Activated naive CD4-positive, alpha-beta T cell treated with anti-CD3 and anti-CD28 coated beads for 36 hours (primary cell): ENCODE data around the gene OR1S1. TPM values are rescaled to one million over a fixed set of nuclear protein-coding genes. Genes with fewer than 3 reads are reported as not detected.
"Not testable (repeated sequence)": the region's sequence is repeated elsewhere in the genome, so short reads cannot be mapped to it uniquely, and the experiment has no call there.

ENCODE experiments used
- CTCF ChIA-PET: fragments of 350-600 bp; sonication (Branson Sonifier 250); formaldehyde crosslinking; loops from one replicate; lab custom pipeline; 2021; ENCODE audit warnings: antibody characterized with exemption; lab: Charles Lee
- DNase-seq: peaks from one replicate; pipeline ENCODE4 v3.0.0-alpha.2; 2020
- H3K27ac Mint-ChIP-seq: one replicate; pipeline ENCODE4 v1.8.0; 2021; ENCODE audit warnings: mild to moderate bottlenecking, mixed read lengths
- H3K27me3 Mint-ChIP-seq: one replicate; pipeline ENCODE4 v1.8.0; 2021; ENCODE audit warnings: low read depth, mixed read lengths
- H3K36me3 Mint-ChIP-seq: one replicate; pipeline ENCODE4 v1.8.0; 2021; ENCODE audit warnings: low read depth, mixed read lengths
- H3K4me1 Mint-ChIP-seq: one replicate; pipeline ENCODE4 v1.8.0; 2021; ENCODE audit warnings: low read depth, mixed read lengths
- H3K4me3 Mint-ChIP-seq: one replicate; pipeline ENCODE4 v1.8.0; 2021; ENCODE audit warnings: mild to moderate bottlenecking, moderate library complexity, mixed read lengths
- H3K9me3 Mint-ChIP-seq: one replicate; pipeline ENCODE4 v1.8.0; 2021; ENCODE audit warnings: mixed read lengths
- intact Hi-C: fragments of 100-400 bp; cut with micrococcal nuclease; formaldehyde crosslinking; loops from one replicate; pipeline ENCODE4 v1.15.1; 2023
- total RNA-seq, 2 experiments: library from RNA; stranded (reverse); gene quantifications; one replicate each; pipeline ENCODE4 v1.2.3, GENCODE V29; 2021

OR1S1 gene
- not detected for total RNA-seq

DNA sequence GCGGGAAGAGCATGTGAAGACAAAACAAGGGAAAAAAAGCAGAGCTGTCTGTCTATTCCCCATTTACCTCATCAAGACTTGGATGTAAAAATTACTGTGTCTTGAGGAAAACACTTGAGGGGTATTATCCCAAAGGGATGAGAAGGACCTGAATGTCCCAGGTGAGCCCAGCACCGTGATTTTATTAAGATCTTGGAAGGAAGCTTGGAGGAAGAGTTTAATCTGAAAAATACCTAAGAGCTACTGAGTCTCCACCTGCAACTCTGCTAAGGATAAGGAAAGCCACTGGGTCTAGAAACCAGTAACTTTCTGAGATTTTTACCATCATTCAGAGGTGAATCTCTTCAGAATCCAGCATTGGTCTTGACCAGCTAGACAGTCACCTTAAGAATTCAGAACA is at the start of gene OR1S1:
Gene OR1S1 (plus strand): TSS at position 301 of the 400 bp plus-strand sequence.
- H3K4me1 Mint-ChIP-seq, H3K9me3 Mint-ChIP-seq, intact Hi-C loops, CTCF ChIA-PET, H3K27ac Mint-ChIP-seq, DNase-seq, H3K4me3 Mint-ChIP-seq, H3K36me3 Mint-ChIP-seq: not testable (repeated sequence)
- H3K27me3 Mint-ChIP-seq: peaks cover 19% of the 10 kb centered on the region

DNA sequence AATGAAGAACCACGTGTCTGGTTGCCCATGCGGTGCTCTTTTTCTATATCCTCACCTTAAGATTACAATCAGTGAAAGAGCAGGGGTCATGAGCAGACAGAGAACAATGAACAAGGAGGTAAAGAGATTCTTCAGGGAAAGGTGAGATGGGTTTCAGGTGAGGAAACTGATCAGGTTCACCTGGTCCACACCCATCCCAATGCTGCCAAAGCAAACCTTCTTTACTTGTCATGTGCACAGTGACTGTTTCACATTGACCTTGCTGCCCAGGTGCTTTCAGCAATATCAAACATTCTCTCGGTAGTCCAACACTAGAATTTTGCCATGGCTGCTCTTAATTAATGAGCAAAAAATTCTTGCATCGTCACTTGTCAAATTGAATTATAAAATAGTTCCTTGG is 48.1 kb upstream of the OR1S1 start:
- peaks cover 3% of the 10 kb centered on the region for H3K27me3 Mint-ChIP-seq
- intact Hi-C loops: no loop called here
- no peaks in the 10 kb centered on the region for H3K36me3 Mint-ChIP-seq
- H3K27ac Mint-ChIP-seq: no peak overlapping the region
- CTCF ChIA-PET: no interaction called here
- H3K4me1 Mint-ChIP-seq: no peaks in the 10 kb centered on the region
- H3K9me3 Mint-ChIP-seq: peaks cover 1% of the 10 kb centered on the region
- H3K4me3 Mint-ChIP-seq: no peak overlapping the region
- DNase-seq: no peak

DNA sequence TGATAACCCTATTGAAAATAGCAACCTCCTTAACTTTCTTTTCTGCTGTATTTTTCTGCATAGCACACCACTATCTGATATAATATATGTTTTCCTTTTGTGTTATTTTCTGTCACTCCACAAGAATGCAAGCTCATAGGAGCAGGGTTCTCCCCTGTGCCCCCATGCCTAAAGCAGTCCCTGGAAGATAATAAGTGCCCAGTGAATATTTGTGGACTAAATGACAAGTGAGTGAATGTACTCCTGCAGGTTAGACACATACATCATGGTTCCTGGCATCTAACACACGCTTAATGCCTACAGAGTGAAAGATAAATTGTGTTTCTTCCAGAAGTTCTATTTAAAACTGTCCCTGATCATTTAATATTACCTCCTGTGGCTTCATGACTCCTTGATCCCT is 47.5 kb upstream of the OR1S1 start:
- intact Hi-C loops: no loop called here
- no peak overlapping the region for H3K4me3 Mint-ChIP-seq
- no peak for DNase-seq
- CTCF ChIA-PET: interaction anchor here (0.6 kb wide), 1 partner anchor 529 kb away, joined by 4 read pairs; no protein-coding TSS in a partner anchor
- no peaks in the 10 kb centered on the region for H3K36me3 Mint-ChIP-seq
- no peak overlapping the region for H3K27ac Mint-ChIP-seq
- peaks cover 2% of the 10 kb centered on the region for H3K27me3 Mint-ChIP-seq
- no peaks in the 10 kb centered on the region for H3K9me3 Mint-ChIP-seq
- no peaks in the 10 kb centered on the region for H3K4me1 Mint-ChIP-seq

- intact Hi-C loops: no loop called here
- no peak overlapping the region for H3K4me3 Mint-ChIP-seq
- H3K4me1 Mint-ChIP-seq: no peaks in the 10 kb centered on the region
- no peak overlapping the region for H3K27ac Mint-ChIP-seq
- no peak for DNase-seq
- H3K9me3 Mint-ChIP-seq: no peaks in the 10 kb centered on the region
- H3K27me3 Mint-ChIP-seq: peaks cover 5% of the 10 kb centered on the region
- CTCF ChIA-PET: interaction anchor here (0.6 kb wide), 1 partner anchor 530 kb away, joined by 4 read pairs; no protein-coding TSS in a partner anchor
- H3K36me3 Mint-ChIP-seq: no peaks in the 10 kb centered on the region
These were observed 46.9 kb upstream of the OR1S1 start for GRCh38 chr11:58165504-58166106.

DNA sequence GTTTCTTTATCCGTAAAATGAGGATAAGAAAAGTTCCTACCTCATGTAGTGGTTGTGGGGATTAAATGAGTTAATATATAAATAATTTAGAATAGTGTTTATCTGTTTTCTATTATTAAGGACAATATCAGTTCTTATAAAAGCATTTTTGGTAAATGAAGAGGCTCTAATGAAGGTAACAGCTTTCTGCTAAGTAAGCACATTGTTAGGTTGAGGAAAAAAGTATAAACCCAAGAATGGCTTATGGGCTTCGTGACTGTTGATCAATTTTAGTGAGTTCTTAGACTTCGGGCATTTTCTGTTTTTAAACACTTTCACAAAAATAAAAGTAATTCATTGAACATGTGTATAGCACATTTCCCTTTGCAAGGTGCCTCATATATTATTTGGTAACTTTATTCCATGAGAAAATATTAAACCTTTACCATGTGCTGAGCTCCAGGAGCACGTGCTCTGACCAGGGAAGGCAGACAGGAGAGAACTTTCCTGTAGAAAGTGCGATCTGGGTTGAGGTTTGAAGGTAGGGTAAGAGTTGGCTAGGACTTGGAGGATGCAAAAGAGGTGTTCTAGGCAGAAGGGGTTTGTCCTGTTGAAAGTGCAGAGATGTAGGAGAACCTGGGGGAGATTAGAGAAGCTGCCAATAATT is 35.0 kb upstream of the OR1S1 start:
- Mint-ChIP-seq H3K9me3 (no peaks in the 10 kb centered on the region), H3K4me1 (no peaks in the 10 kb centered on the region), H3K36me3 (no peaks in the 10 kb centered on the region), H3K4me3 (no peak overlapping the region), H3K27ac (no peak overlapping the region), H3K27me3 (peaks cover 27% of the 10 kb centered on the region)
- CTCF ChIA-PET: interaction anchor here (0.6 to 1.2 kb wide), 2 partner anchors 40 to 109 kb away, joined by 3 to 5 read pairs; no protein-coding TSS in a partner anchor
- intact Hi-C loops: no loop called here
- no peak for DNase-seq

- Mint-ChIP-seq H3K9me3 (no peaks in the 10 kb centered on the region), H3K36me3 (no peaks in the 10 kb centered on the region), H3K4me3 (no peak overlapping the region), H3K4me1 (no peaks in the 10 kb centered on the region), H3K27ac (no peak overlapping the region), H3K27me3 (peaks cover 27% of the 10 kb centered on the region)
- DNase-seq: no peak
- CTCF ChIA-PET: interaction anchor here (1.2 kb wide), 1 partner anchor 108 kb away, joined by 5 read pairs; no protein-coding TSS in a partner anchor
- intact Hi-C loops: no loop called here
These were observed 34.1 kb upstream of the OR1S1 start for GRCh38 chr11:58178444-58178843.

DNA sequence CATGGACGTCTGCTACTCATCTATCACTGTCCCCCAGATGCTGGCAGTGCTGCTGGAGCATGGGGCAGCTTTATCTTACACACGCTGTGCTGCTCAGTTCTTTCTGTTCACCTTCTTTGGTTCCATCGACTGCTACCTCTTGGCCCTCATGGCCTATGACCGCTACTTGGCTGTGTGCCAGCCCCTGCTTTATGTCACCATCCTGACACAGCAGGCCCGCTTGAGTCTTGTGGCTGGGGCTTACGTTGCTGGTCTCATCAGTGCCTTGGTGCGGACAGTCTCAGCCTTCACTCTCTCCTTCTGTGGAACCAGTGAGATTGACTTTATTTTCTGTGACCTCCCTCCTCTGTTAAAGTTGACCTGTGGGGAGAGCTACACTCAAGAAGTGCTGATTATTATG is 32.9 kb upstream of the OR1S1 start:
- CTCF ChIA-PET: no interaction called here
- peaks cover 19% of the 10 kb centered on the region for H3K27me3 Mint-ChIP-seq
- H3K27ac Mint-ChIP-seq: no peak overlapping the region
- H3K4me3 Mint-ChIP-seq: no peak overlapping the region
- no peaks in the 10 kb centered on the region for H3K4me1 Mint-ChIP-seq
- H3K36me3 Mint-ChIP-seq: no peaks in the 10 kb centered on the region
- DNase-seq: no peak
- intact Hi-C loops: no loop called here
- no peaks in the 10 kb centered on the region for H3K9me3 Mint-ChIP-seq

GRCh38 chr11:58186938-58187337 is 25.6 kb upstream of the OR1S1 start:
- Mint-ChIP-seq H3K4me1 (no peaks in the 10 kb centered on the region), H3K27me3 (peaks cover 2% of the 10 kb centered on the region), H3K4me3 (no peak overlapping the region), H3K27ac (no peak overlapping the region), H3K9me3 (no peaks in the 10 kb centered on the region), H3K36me3 (no peaks in the 10 kb centered on the region)
- intact Hi-C loops: no loop called here
- CTCF ChIA-PET: no interaction called here
- DNase-seq: no peak

GRCh38 chr11:58188770-58189169 is 23.8 kb upstream of the OR1S1 start, which contains the start of gene OR9Q2:
Gene OR9Q2, plus strand, starts transcription at chr11:58189070. Its CDS starts 1,421 bp downstream, at chr11:58190491.
- H3K27me3 Mint-ChIP-seq: peaks cover 2% of the 10 kb centered on the region
- no peaks in the 10 kb centered on the region for H3K36me3 Mint-ChIP-seq
- no peak for DNase-seq
- H3K9me3 Mint-ChIP-seq: no peaks in the 10 kb centered on the region
- intact Hi-C loops: no loop called here
- H3K4me3 Mint-ChIP-seq: no peak within 1 kb of the TSS
- H3K4me1 Mint-ChIP-seq: no peaks in the 10 kb centered on the region
- CTCF ChIA-PET: no interaction called here
- H3K27ac Mint-ChIP-seq: no peak within 1 kb of the TSS

DNA sequence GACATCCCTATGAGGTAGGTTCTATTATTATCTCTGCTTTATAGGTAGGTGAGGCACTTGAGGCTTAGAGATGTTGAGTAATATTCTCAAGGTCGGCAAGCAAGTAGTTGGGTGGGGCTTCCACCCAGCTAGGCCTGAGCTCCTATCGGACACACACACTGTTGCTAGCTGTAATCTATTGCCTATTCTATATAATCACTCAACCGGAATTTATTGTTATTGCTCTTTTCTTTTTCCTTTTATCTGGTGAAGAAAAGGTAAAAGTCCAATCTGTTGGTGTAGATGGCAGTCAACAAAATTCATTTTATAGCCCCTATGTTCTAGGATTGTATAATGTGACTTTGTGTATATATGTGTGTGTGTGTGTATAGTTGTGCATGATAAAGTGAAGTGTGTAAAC is 20.3 kb upstream of the OR1S1 start:
- CTCF ChIA-PET: no interaction called here
- H3K27ac Mint-ChIP-seq: no peak overlapping the region
- no peaks in the 10 kb centered on the region for H3K4me1 Mint-ChIP-seq
- no peak for DNase-seq
- peaks cover 5% of the 10 kb centered on the region for H3K27me3 Mint-ChIP-seq
- H3K9me3 Mint-ChIP-seq: peaks cover 3% of the 10 kb centered on the region
- no peak overlapping the region for H3K4me3 Mint-ChIP-seq
- intact Hi-C loops: no loop called here
- no peaks in the 10 kb centered on the region for H3K36me3 Mint-ChIP-seq

- H3K4me1 Mint-ChIP-seq: no peaks in the 10 kb centered on the region
- H3K27me3 Mint-ChIP-seq: peaks cover 5% of the 10 kb centered on the region
- H3K9me3 Mint-ChIP-seq: peaks cover 6% of the 10 kb centered on the region
- H3K36me3 Mint-ChIP-seq: no peaks in the 10 kb centered on the region
- H3K27ac Mint-ChIP-seq: no peak overlapping the region
- intact Hi-C loops: no loop called here
- DNase-seq: no peak
- H3K4me3 Mint-ChIP-seq: no peak overlapping the region
- CTCF ChIA-PET: no interaction called here
These were observed 19.1 kb upstream of the OR1S1 start for GRCh38 chr11:58193391-58193790.

DNA sequence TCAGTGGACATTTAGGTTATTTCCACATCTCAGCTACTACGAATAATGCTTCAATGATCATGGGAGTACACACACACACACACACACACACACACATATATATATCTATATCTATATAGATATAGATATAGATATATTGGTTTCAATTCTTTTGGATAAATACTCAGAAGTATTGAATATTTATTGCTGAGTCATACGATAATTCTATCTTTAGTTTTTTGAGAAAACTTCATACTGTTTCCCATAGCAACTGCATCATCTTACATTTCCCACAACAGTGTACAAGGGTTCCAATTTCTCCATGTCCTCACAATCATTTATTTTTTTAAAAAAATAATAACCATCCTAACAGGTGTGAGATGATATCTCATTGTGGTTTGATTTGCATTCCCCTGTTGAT is 16.6 kb upstream of the OR1S1 start:
- H3K4me1 Mint-ChIP-seq: no peaks in the 10 kb centered on the region
- no peak for DNase-seq
- no peaks in the 10 kb centered on the region for H3K36me3 Mint-ChIP-seq
- intact Hi-C loops: no loop called here
- H3K4me3 Mint-ChIP-seq: no peak overlapping the region
- no peak overlapping the region for H3K27ac Mint-ChIP-seq
- H3K9me3 Mint-ChIP-seq: peaks cover 6% of the 10 kb centered on the region
- CTCF ChIA-PET: no interaction called here
- H3K27me3 Mint-ChIP-seq: peaks cover 4% of the 10 kb centered on the region

DNA sequence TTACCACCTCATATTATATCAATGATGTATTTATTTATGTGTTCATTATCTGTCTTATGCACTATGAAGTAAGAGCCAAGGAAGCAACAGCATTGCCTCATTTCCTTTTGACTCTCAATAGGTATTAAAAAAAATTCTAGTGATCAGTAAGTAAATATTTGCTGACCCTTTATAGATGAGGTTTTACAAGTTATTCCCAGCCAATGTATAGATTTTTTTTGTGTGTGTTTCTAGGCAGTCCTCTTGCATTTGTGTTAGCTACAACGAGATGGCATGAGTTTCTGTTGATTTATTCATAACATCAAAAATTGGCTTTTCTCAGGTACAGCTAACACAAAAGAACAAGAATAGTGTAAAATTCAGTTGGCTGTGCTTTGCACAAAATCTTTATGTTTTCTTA is 13.2 kb upstream of the OR1S1 start:
- intact Hi-C loops: no loop called here
- H3K4me1 Mint-ChIP-seq: no peaks in the 10 kb centered on the region
- no peak for DNase-seq
- no peak overlapping the region for H3K27ac Mint-ChIP-seq
- H3K4me3 Mint-ChIP-seq: no peak overlapping the region
- no peaks in the 10 kb centered on the region for H3K36me3 Mint-ChIP-seq
- peaks cover 6% of the 10 kb centered on the region for H3K9me3 Mint-ChIP-seq
- CTCF ChIA-PET: interaction anchor here (0.6 kb wide), 1 partner anchor 442 kb away, joined by 3 read pairs; no protein-coding TSS in a partner anchor
- peaks cover 12% of the 10 kb centered on the region for H3K27me3 Mint-ChIP-seq
